Neural progenitor cell (in vitro differentiated cells): ENCODE results near the gene PHKA2. TPM values are rescaled to one million over a fixed set of nuclear protein-coding genes. Genes with fewer than 3 reads are reported as not detected.

Experiments used
- DNase-seq: peaks from one replicate; pipeline ENCODE4 v3.0.0-alpha.2; 2016; ENCODE audit warnings: low spot score
- H2AFZ ChIP-seq: fragments of 200-600 bp; sonication (generic); replicated peaks from 2 replicates; pipeline ENCODE4 v1.6.1; 2016; ENCODE audit warnings: antibody characterized with exemption
- H3F3A ChIP-seq: fragments of 200-600 bp; sonication (generic); 2 replicates; pipeline ENCODE4 v1.6.1; 2016; ENCODE audit warnings: antibody characterized with exemption, low read depth
- H3K27ac ChIP-seq: fragments of 200-600 bp; sonication (generic); 2 replicates; pipeline ENCODE4 v1.5.1; 2016; ENCODE audit warnings: mild to moderate bottlenecking
- H3K27me3 ChIP-seq: fragments of 200-600 bp; sonication (generic); 2 replicates; pipeline ENCODE4 v1.6.1; 2016; ENCODE audit warnings: mild to moderate bottlenecking, moderate library complexity
- H3K36me3 ChIP-seq: fragments of 200-600 bp; sonication (generic); 2 replicates; pipeline ENCODE4 v1.5.1; 2016
- H3K4me1 ChIP-seq: fragments of 200-600 bp; sonication (generic); 2 replicates; pipeline ENCODE4 v1.6.1; 2016; ENCODE audit warnings: mixed run types
- H3K4me2 ChIP-seq: fragments of 200-600 bp; sonication (generic); 2 replicates; pipeline ENCODE4 v1.6.1; 2016
- H3K4me3 ChIP-seq: fragments of 200-600 bp; sonication (generic); 2 replicates; pipeline ENCODE4 v1.5.1; 2016
- H3K79me2 ChIP-seq: fragments of 200-600 bp; sonication (generic); 2 replicates; pipeline ENCODE4 v1.6.1; 2016; ENCODE audit warnings: low read depth
- H3K9ac ChIP-seq: fragments of 200-600 bp; sonication (generic); 2 replicates; pipeline ENCODE4 v1.6.1; 2016
- H3K9me3 ChIP-seq: fragments of 200-600 bp; sonication (generic); 2 replicates; pipeline ENCODE4 v1.5.1; 2016; ENCODE audit warnings: low read depth
- H4K20me1 ChIP-seq: fragments of 200-600 bp; sonication (generic); 2 replicates; pipeline ENCODE4 v1.6.1; 2016; ENCODE audit warnings: low read depth
- H3K27ac Mint-ChIP-seq: 3 replicates; pipeline ENCODE4 v1.8.0; 2021; ENCODE audit warnings: mixed read lengths
- H3K27me3 Mint-ChIP-seq: 2 replicates; pipeline ENCODE4 v1.8.0; 2022; ENCODE audit warnings: low read depth, mild to moderate bottlenecking, inconsistent platforms, moderate library complexity, mixed read lengths; ENCODE audit not compliant: insufficient read depth
- H3K36me3 Mint-ChIP-seq: 3 replicates; pipeline ENCODE4 v1.8.0; 2021; ENCODE audit warnings: mixed read lengths
- H3K4me1 Mint-ChIP-seq: 3 replicates; pipeline ENCODE4 v1.8.0; 2021; ENCODE audit warnings: mixed read lengths
- H3K4me3 Mint-ChIP-seq: 3 replicates; pipeline ENCODE4 v1.8.0; 2021; ENCODE audit warnings: mild to moderate bottlenecking, moderate library complexity, mixed read lengths
- H3K9me3 Mint-ChIP-seq: 3 replicates; pipeline ENCODE4 v1.8.0; 2020; ENCODE audit warnings: mixed read lengths
- CTCF ChIP-seq: fragments of 200-600 bp; sonication (generic); IDR thresholded peaks from 2 replicates; pipeline ENCODE4 v1.5.1; 2017; ENCODE audit warnings: antibody characterized with exemption, mild to moderate bottlenecking
- EZH2 ChIP-seq: fragments of 200-600 bp; sonication (generic); IDR thresholded peaks from 2 replicates; pipeline ENCODE4 v1.6.1; 2017; ENCODE audit warnings: antibody characterized with exemption, mild to moderate bottlenecking, moderate library complexity
- EZH2phosphoT487 ChIP-seq: fragments of 200-600 bp; sonication (generic); IDR thresholded peaks from 2 replicates; pipeline ENCODE4 v1.6.1; 2017; ENCODE audit warnings: antibody characterized with exemption
- total RNA-seq: library from RNA; depleted of rRNA; stranded (reverse); fragments of >200 nt; gene quantifications from 2 replicates; pipeline ENCODE4 v1.2.3, GENCODE V29; 2015; ENCODE audit warnings: low replicate concordance

The PHKA2 gene
- total RNA-seq, 1 donor from 2014 or later: 18.2 TPM

GRCh38 chrX:18949291-18949943 is 34.5 kb downstream of the PHKA2 start:
- Histone ChIP-seq H3K9me3 (no peaks in the 10 kb centered on the region), H3K79me2 (no peaks in the 10 kb centered on the region), H3F3A (no peaks in the 10 kb centered on the region), H3K27me3 (no peaks in the 10 kb centered on the region), H3K9ac (no peak overlapping the region), H3K4me3 (no peak overlapping the region), H3K36me3 (no peaks in the 10 kb centered on the region), H2AFZ (no peak overlapping the region), H3K27ac (no peak overlapping the region), H4K20me1 (no peaks in the 10 kb centered on the region), H3K4me1 (no peaks in the 10 kb centered on the region), H3K4me2 (no peak overlapping the region)
- Mint-ChIP-seq H3K4me3 (no peak overlapping the region), H3K27me3 (peaks cover 2% of the 10 kb centered on the region), H3K4me1 (no peaks in the 10 kb centered on the region), H3K36me3 (peaks cover 11% of the 10 kb centered on the region), H3K9me3 (peaks cover 2% of the 10 kb centered on the region), H3K27ac (no peak overlapping the region)
- no peak for DNase-seq
- no peak for TF ChIP-seq CTCF
- TF ChIP-seq EZH2: no peak
- TF ChIP-seq EZH2phosphoT487: no peak

- Mint-ChIP-seq H3K36me3 (peaks cover 10% of the 10 kb centered on the region), H3K9me3 (peaks cover 6% of the 10 kb centered on the region), H3K4me3 (no peak overlapping the region), H3K4me1 (no peaks in the 10 kb centered on the region), H3K27me3 (peaks cover 2% of the 10 kb centered on the region), H3K27ac (no peak overlapping the region)
- H3K36me3 ChIP-seq: no peaks in the 10 kb centered on the region
- no peaks in the 10 kb centered on the region for H3F3A ChIP-seq
- H3K79me2 ChIP-seq: no peaks in the 10 kb centered on the region
- H3K4me2 ChIP-seq: no peak overlapping the region
- no peak for DNase-seq
- no peak overlapping the region for H3K4me3 ChIP-seq
- H3K27me3 ChIP-seq: no peaks in the 10 kb centered on the region
- H3K27ac ChIP-seq: no peak overlapping the region
- TF ChIP-seq EZH2: no peak
- no peak for TF ChIP-seq CTCF
- no peak for TF ChIP-seq EZH2phosphoT487
- no peak overlapping the region for H3K9ac ChIP-seq
- no peaks in the 10 kb centered on the region for H3K9me3 ChIP-seq
- no peaks in the 10 kb centered on the region for H4K20me1 ChIP-seq
- H2AFZ ChIP-seq: no peak overlapping the region
- no peaks in the 10 kb centered on the region for H3K4me1 ChIP-seq
Measured at GRCh38 chrX:18946611-18947010, 37.3 kb downstream of the PHKA2 start.

GRCh38 chrX:18946157-18946556 is 37.8 kb downstream of the PHKA2 start:
- no peaks in the 10 kb centered on the region for H3K9me3 ChIP-seq
- H3K4me1 ChIP-seq: no peaks in the 10 kb centered on the region
- H3K27me3 ChIP-seq: no peaks in the 10 kb centered on the region
- H3K36me3 ChIP-seq: no peaks in the 10 kb centered on the region
- no peaks in the 10 kb centered on the region for H3F3A ChIP-seq
- peaks cover 4% of the 10 kb centered on the region for H3K27me3 Mint-ChIP-seq
- H3K4me3 Mint-ChIP-seq: no peak overlapping the region
- H3K4me1 Mint-ChIP-seq: no peaks in the 10 kb centered on the region
- H3K4me3 ChIP-seq: no peak overlapping the region
- H3K79me2 ChIP-seq: no peaks in the 10 kb centered on the region
- H3K36me3 Mint-ChIP-seq: peaks cover 6% of the 10 kb centered on the region
- H3K9ac ChIP-seq: no peak overlapping the region
- H3K27ac Mint-ChIP-seq: no peak overlapping the region
- no peak for DNase-seq
- H3K9me3 Mint-ChIP-seq: peaks cover 6% of the 10 kb centered on the region
- no peak overlapping the region for H3K4me2 ChIP-seq
- TF ChIP-seq EZH2phosphoT487 (no peak), EZH2 (no peak), CTCF (no peak)
- no peak overlapping the region for H3K27ac ChIP-seq
- no peaks in the 10 kb centered on the region for H4K20me1 ChIP-seq
- no peak overlapping the region for H2AFZ ChIP-seq
